ENCODE results near the gene ADAMTS17.

- TF ChIP-seq CTCF (IDR thresholded peaks at IDR 0.05; ENCODE audit: low read depth, low read length, poor library complexity, severe bottlenecking) (no peak), EZH2phosphoT487 (IDR thresholded peaks at IDR 0.05; ENCODE audit: borderline replicate concordance, low read length) (no peak)
These were observed 363.8 kb downstream of the ADAMTS17 start for GRCh38 chr15:99977929-99978328.

All from DOHH2 (cell line).